ENCODE data around the gene ZC3H4.

ZC3H4 gene

DNA sequence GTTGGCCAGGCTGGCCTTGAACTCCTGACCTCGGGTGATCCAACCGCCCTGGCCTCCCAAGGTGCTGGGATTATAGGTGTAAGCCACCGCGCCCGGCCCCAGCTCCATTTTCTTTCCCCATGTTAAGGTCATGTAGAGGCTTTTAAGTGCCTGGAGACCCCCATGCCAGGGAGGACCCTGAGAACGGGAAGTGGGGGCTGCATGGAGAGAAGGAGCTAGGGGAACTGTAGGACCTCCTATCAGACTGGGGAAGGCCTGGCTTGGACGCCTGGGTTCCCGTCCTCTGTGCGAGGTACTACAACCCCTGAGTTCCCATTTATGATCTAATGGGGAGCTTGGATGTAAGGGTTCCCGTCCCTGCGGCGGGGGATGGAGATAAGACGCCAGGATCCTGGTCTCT lies 94.7 kb downstream of the ZC3H4 start:
- no peak for FAIRE-seq

Data from endometrium (tissue), 2 donors.